ENCODE data around the gene ANO8.
"Not testable (repeated sequence)": the region's sequence is repeated elsewhere in the genome, so short reads cannot be mapped to it uniquely, and the experiment has no call there.

ANO8 gene

DNA sequence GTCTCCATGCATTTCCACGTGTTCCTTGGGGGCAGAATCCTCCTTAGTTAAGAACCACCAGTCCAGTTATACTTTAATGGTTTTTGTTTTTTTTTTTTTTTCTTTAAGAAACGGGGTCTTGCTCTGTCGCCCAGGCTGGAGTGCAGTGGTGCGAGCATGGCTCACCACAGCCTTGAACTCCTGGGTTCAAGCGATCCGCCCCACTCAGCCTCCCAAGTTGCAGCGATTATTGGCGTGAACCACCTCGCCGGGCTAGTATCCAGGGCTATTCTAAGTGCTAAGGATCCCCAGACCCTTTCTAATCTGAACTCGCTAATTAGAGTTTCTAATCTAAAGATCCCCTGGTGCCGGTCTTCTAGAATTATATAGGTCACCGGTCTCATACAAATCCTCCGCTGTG is 41.0 kb downstream of the ANO8 start:
- no peak for DNase-seq (ENCODE audit: low read depth, low spot score)

- peak; percentile 70 for DNase-seq (ENCODE audit: low read depth, low spot score)
Measured at GRCh38 chr19:17292301-17293074, 42.2 kb downstream of the ANO8 start.

DNA sequence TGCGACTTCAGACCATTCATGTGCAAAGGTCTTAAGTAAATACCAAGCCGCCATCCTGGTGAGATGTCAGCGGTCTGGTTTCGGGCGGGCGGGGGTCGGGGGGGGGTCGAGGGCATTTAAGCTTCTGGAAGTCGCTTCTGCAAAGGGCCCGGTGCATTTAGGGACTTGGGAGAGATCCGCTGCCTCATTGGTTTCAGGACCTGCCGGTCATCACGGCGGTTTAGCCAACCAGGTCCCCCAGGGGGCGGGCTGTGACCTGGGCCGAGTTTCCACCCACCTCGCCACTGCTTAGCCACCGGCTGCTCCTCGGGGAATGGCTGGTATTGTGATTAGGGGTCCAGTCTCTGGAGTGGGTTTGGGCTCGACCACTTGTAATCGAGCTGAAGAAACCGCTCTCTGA is 45.2 kb downstream of the ANO8 start:
- DNase-seq (ENCODE audit: low read depth, low spot score): no peak

DNA sequence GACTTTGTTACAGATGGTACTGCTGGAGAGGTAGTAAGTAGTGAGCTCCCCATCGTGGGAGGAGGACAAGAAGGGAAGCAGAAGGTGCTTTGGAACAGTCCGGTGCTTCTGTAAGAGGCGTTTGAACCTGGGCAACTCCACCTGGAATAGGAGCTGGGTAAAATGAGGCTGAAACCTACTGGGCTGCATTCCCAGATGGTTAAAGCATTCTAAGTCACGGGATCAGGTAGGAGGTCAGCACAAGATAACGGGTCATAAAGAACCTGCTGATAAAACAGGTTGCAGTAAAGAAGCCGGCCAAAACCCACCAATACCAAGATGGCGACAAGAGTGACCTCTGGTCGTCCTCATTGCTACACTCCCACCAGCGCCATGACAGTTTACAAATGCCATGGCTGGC is 47.9 kb downstream of the ANO8 start:
- no peak for DNase-seq (ENCODE audit: low read depth, low spot score)

- no peak for DNase-seq (ENCODE audit: low read depth, low spot score)
Measured at GRCh38 chr19:17286263-17286662, 48.4 kb downstream of the ANO8 start.

- no peak for DNase-seq (ENCODE audit: low read depth, low spot score)
Measured at GRCh38 chr19:17285415-17286135, 49.1 kb downstream of the ANO8 start.

DNA sequence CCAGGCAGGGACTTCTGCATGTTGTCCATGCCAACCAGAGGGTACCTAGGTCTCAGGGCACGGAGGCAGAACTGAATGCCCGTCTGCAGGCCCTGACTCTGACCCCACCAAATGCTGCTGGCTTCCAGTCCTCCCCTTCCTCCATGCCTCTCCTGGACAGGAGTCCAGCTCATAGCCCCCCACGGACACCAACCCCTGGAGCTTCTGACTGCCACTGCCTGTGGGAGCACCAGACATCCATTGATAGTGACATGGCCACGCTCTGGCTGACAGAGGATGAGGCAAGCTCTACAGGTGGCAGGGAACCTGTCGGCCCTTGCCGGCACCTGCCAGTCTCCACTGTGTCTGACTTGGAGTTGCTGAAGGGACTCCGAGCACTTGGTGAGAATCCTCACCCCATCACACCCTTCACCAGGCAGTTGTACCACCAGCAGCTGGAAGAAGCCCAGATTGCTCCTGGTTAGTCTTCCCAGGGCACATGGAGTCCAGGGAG is 51.1 kb downstream of the ANO8 start:
- no peak for DNase-seq (ENCODE audit: low read depth, low spot score)

- DNase-seq (ENCODE audit: low read depth, low spot score): peak; percentile 20
Measured at GRCh38 chr19:17282488-17283125, 52.0 kb downstream of the ANO8 start.

DNA sequence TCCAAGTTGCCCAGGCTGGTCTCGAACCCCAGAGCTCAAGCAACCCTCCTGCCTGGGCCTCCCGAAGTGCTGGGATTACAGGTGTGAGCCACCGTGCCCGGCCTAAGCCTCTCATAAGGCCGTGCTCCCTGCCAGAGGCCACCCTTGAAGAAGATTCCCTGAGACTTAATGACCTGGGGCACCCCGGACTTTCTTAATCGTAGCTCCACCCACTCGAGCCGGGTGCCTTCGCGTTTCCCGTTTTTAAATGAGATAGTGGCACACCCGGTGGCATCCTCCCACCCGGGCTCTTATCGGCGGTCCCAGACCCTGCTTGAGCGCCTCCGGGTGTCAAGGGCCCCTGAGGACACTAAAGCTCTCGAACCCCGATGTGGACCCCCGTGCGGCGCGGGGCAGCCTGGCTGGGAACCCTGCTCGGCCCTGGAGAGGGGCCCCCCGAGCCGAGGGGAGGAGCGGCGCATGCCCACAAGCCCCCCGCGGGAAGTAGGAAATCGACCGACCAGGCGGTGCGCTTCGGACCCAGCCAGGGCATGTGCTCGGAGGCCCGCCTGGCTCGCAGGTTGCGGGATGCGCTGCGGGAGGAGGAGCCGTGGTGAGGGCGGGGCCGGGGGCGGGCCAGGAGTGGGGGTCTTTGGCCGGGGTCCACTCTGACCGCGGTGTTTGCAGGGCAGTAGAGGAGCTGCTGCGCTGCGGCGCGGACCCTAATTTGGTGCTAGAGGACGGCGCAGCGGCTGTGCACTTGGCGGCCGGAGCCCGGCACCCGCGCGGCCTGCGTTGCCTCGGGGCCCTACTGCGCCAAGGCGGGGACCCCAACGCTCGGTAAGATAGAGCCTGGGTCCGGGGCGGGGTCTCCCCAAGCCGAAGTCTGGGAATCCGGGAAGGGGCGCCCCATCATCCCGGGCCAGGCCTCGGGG is 53.0 kb downstream of the ANO8 start, which contains the start of gene ANKLE1:
ANKLE1 (plus strand) TSS at position 511 of the 914 bp plus-strand sequence; CDS start at position 531, 20 bp downstream.
- no peak for DNase-seq (ENCODE audit: low read depth, low spot score)

GRCh38 chr19:17279436-17279835 is 55.2 kb downstream of the ANO8 start:
- no peak for DNase-seq (ENCODE audit: low read depth, low spot score)

DNA sequence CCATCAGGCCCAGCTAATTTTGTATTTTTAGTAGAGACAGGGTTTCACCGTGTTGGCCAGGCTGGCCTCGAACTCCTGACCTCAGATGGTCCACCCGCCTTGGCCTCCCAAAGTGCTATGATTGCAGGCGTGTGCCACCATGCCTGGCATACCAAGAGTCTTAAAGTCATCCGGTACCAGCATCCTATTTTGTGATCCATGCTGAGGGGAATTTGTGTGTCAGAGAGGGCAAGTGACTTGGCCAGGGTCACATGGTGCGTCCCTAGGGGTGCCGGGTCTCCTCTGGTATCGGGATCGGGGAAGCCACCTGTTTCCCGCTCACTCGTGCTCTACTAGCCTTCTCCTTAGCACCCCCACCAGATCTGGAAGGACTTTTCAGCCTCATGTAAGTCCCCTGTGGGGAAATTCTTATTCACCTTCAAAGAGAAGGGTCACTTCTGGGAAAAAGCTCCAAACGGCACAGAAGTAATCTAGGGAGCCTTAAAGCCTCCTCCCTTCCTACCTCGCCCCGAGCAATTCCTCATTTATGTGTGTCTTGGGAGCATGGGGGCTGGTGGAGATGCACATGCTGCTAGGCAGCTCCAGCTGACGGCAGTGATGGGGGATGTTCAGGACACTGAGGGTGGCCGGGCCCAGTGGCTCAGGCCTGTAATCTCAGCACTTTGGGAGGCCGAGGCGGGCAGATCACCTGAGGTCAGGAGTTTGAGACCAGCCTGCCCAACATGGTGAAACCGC is 59.0 kb downstream of the ANO8 start:
- no peak for DNase-seq (ENCODE audit: low read depth, low spot score)

GRCh38 chr19:17274892-17275291 is 59.8 kb downstream of the ANO8 start:
- DNase-seq (ENCODE audit: low read depth, low spot score): not testable (repeated sequence)

All from smooth muscle cell of the brain vasculature (primary cell).